IMR-90 (cell line): ENCODE results near the gene CLPX.

Experiments
- BHLHE40 ChIP-seq: fragments of 150-350 bp; IDR thresholded peaks from 2 replicates; pipeline ENCODE4 v1.6.1; 2016; ENCODE audit warnings: mild to moderate bottlenecking, low read depth, low read length
- CEBPB ChIP-seq: IDR thresholded peaks from 2 replicates; pipeline ENCODE4 v1.6.1; 2012; ENCODE audit warnings: low read depth, low read length, improper control_type of control experiment
- CHD1 ChIP-seq: IDR thresholded peaks from 2 replicates; pipeline ENCODE4 v1.6.1; 2012; ENCODE audit warnings: low read depth, low read length, improper control_type of control experiment
- CTCF ChIP-seq: conservative IDR thresholded peaks from 2 replicates; pipeline ENCODE4 v1.5.1; 2012; ENCODE audit warnings: mild to moderate bottlenecking, low read depth, low read length, improper control_type of control experiment
- FOS ChIP-seq: fragments of 150-350 bp; IDR thresholded peaks from 2 replicates; pipeline ENCODE4 v1.6.1; 2016; ENCODE audit warnings: low read depth, low read length
- MAFK ChIP-seq: IDR thresholded peaks from 2 replicates; pipeline ENCODE4 v1.6.1; 2012; ENCODE audit warnings: low read depth, low read length, improper control_type of control experiment
- MAZ ChIP-seq: IDR thresholded peaks from 2 replicates; pipeline ENCODE4 v1.6.1; 2012; ENCODE audit warnings: low read depth, mild to moderate bottlenecking, low read length, improper control_type of control experiment, moderate library complexity, borderline replicate concordance
- NFE2L2 ChIP-seq: fragments of 150-350 bp; IDR thresholded peaks from 2 replicates; pipeline ENCODE4 v1.6.1; 2016; ENCODE audit warnings: low read depth, mild to moderate bottlenecking, low read length
- POLR2A ChIP-seq: IDR thresholded peaks from 2 replicates; pipeline ENCODE4 v1.6.1; 2012; ENCODE audit warnings: mild to moderate bottlenecking, low read depth, low read length
- RAD21 ChIP-seq: IDR thresholded peaks from 2 replicates; pipeline ENCODE4 v1.6.1; 2012; ENCODE audit warnings: low read length, improper control_type of control experiment
- RCOR1 ChIP-seq: IDR thresholded peaks from 2 replicates; pipeline ENCODE4 v1.6.1; 2012; ENCODE audit warnings: mild to moderate bottlenecking, low read length, improper control_type of control experiment; ENCODE audit not compliant: insufficient replicate concordance
- RFX5 ChIP-seq: IDR thresholded peaks from 2 replicates; pipeline ENCODE4 v1.8.0; 2012; ENCODE audit warnings: low read depth, mild to moderate bottlenecking, low read length, moderate library complexity
- SMC3 ChIP-seq: fragments of 150-350 bp; IDR thresholded peaks from 2 replicates; pipeline ENCODE4 v1.6.1; 2016; ENCODE audit warnings: low read depth, mild to moderate bottlenecking, antibody characterized with exemption, low read length, moderate library complexity
- USF2 ChIP-seq: fragments of 150-350 bp; IDR thresholded peaks from 2 replicates; pipeline ENCODE4 v1.6.1; 2017; ENCODE audit warnings: mild to moderate bottlenecking, antibody characterized with exemption, low read length, low read depth

GRCh38 chr15:65099336-65099735, 85.8 kb downstream of the CLPX start:
- TF ChIP-seq CTCF: no peak
- no peak for TF ChIP-seq USF2
- TF ChIP-seq FOS: no peak
- TF ChIP-seq POLR2A: no peak
- TF ChIP-seq MAZ: no peak
- TF ChIP-seq RAD21: no peak
- TF ChIP-seq BHLHE40: no peak
- no peak for TF ChIP-seq RFX5
- TF ChIP-seq CEBPB: no peak
- no peak for TF ChIP-seq MAFK
- no peak for TF ChIP-seq SMC3
- no peak for TF ChIP-seq NFE2L2
- TF ChIP-seq RCOR1: no peak
- no peak for TF ChIP-seq CHD1
